Measurements from ENCODE around the gene USP10.

Gene USP10

GRCh38 chr16:84686707-84687298, 13.0 kb upstream of the USP10 start:
- Histone ChIP-seq H3K27ac (ENCODE audit: extremely low read depth, low read depth, low read length) (no peak overlapping the region), H3K36me3 (ENCODE audit: control insufficient read depth in 2 of 2, insufficient read depth in 1 of 2, low read length in 2 of 2) (no peaks in the 10 kb centered on the region), H3K9me3 (ENCODE audit: control insufficient read depth, insufficient read depth, low read depth, low read length) (no peaks in the 10 kb centered on the region), H3K4me3 (ENCODE audit: low read depth, low read length) (no peak overlapping the region), H3K4me1 (ENCODE audit: control insufficient read depth, insufficient read depth, low read length) (no peaks in the 10 kb centered on the region)
- POLR2A ChIA-PET, result no interaction called here
- CTCF ChIA-PET, result interaction anchor here (1.2 to 1.9 kb wide), 3 partner anchors 15 to 52 kb away, joined by 5 to 12 read pairs (median 5); no protein-coding TSS in a partner anchor
- no peak for TF ChIP-seq ZNF513 (tag by site-specific recombination; IDR thresholded peaks at IDR 0.05)
- no peak for TF ChIP-seq ZBTB48 (tag by site-specific recombination; IDR thresholded peaks at IDR 0.05)
- TF ChIP-seq ZNF777 (tag by site-specific recombination; IDR thresholded peaks at IDR 0.05; ENCODE audit: borderline replicate concordance), result no peak
- TF ChIP-seq PBX3 (CRISPR knock-in tag; IDR thresholded peaks at IDR 0.05), result no peak
- TF ChIP-seq ZSCAN4 (tag by site-specific recombination; IDR thresholded peaks at IDR 0.05), result no peak
- no peak for TF ChIP-seq ZFP41 (tag by site-specific recombination; IDR thresholded peaks at IDR 0.05; ENCODE audit: borderline replicate concordance)
- no peak for TF ChIP-seq ZBTB10 (tag by site-specific recombination; IDR thresholded peaks at IDR 0.05)
- TF ChIP-seq PATZ1 (tag by site-specific recombination; IDR thresholded peaks at IDR 0.05), result no peak
- no peak for TF ChIP-seq ZNF2 (tag by site-specific recombination; IDR thresholded peaks at IDR 0.05)
- TF ChIP-seq ZNF558 (tag by site-specific recombination; IDR thresholded peaks at IDR 0.05), result no peak
- no peak for TF ChIP-seq ZNF629 (tag by site-specific recombination; IDR thresholded peaks at IDR 0.05)
- TF ChIP-seq ZSCAN23 (tag by site-specific recombination; IDR thresholded peaks at IDR 0.05), result no peak
- TF ChIP-seq GLI4 (tag by site-specific recombination; IDR thresholded peaks at IDR 0.05), result no peak
- no peak for TF ChIP-seq AEBP2 (tag by site-specific recombination; IDR thresholded peaks at IDR 0.05; ENCODE audit: borderline replicate concordance)
- no peak for TF ChIP-seq MYNN (tag by site-specific recombination; IDR thresholded peaks at IDR 0.05; ENCODE audit: borderline replicate concordance)

All from HEK293 (cell line).